ENCODE data around the gene EML4.

The EML4 gene

GRCh38 chr2:42241517-42241916, 72.4 kb downstream of the EML4 start:
- H3K27ac ChIP-seq: no peak overlapping the region
- TF ChIP-seq CTCF (conservative IDR thresholded peaks at IDR 0.05) (no peak), ZFX (IDR thresholded peaks at IDR 0.05) (no peak)

GRCh38 chr2:42243297-42243696, 74.1 kb downstream of the EML4 start:
- no peak overlapping the region for H3K27ac ChIP-seq

GRCh38 chr2:42244520-42244919, 75.4 kb downstream of the EML4 start:
- TF ChIP-seq ZFX (IDR thresholded peaks at IDR 0.05) (no peak), CTCF (conservative IDR thresholded peaks at IDR 0.05) (no peak)
- no peak overlapping the region for H3K27ac ChIP-seq

More at GRCh38 chr2:42243297-42243696, 74.1 kb downstream of the EML4 start:
- no peak for TF ChIP-seq CTCF (conservative IDR thresholded peaks at IDR 0.05)
- no peak for TF ChIP-seq ZFX (IDR thresholded peaks at IDR 0.05)

- H3K27ac ChIP-seq: no peak overlapping the region
- no peak for TF ChIP-seq CTCF (conservative IDR thresholded peaks at IDR 0.05)
- TF ChIP-seq ZFX (IDR thresholded peaks at IDR 0.05): no peak
These were observed 76.2 kb downstream of the EML4 start for GRCh38 chr2:42245396-42245795.

GRCh38 chr2:42246562-42246961, 77.4 kb downstream of the EML4 start:
- TF ChIP-seq ZFX (IDR thresholded peaks at IDR 0.05) (no peak), CTCF (conservative IDR thresholded peaks at IDR 0.05) (no peak)
- no peak overlapping the region for H3K27ac ChIP-seq

- no peak for TF ChIP-seq CTCF (conservative IDR thresholded peaks at IDR 0.05)
- no peak overlapping the region for H3K27ac ChIP-seq
These were observed 79.7 kb downstream of the EML4 start for GRCh38 chr2:42248846-42249245.

GRCh38 chr2:42249284-42249683, 80.1 kb downstream of the EML4 start:
- no peak overlapping the region for H3K27ac ChIP-seq
- TF ChIP-seq CTCF (conservative IDR thresholded peaks at IDR 0.05) (no peak), ZFX (IDR thresholded peaks at IDR 0.05) (no peak)
